DOHH2 (cell line): ENCODE measurements around the gene ABR.

Experiments
- H3F3A ChIP-seq: fragments of 200-600 bp; sonication (generic), shearing (Covaris generic); 2 replicates; pipeline ENCODE4 v1.6.0; 2016; ENCODE audit warnings: antibody characterized with exemption, mild to moderate bottlenecking; ENCODE audit not compliant: control insufficient read depth, insufficient read depth
- H3K27ac ChIP-seq: fragments of 200-600 bp; sonication (generic); 2 replicates; pipeline ENCODE4 v1.5.1; 2014; ENCODE audit warnings: low read depth, mild to moderate bottlenecking, low read length, moderate library complexity
- H3K27me3 ChIP-seq: fragments of 200-600 bp; sonication (generic); 2 replicates; pipeline ENCODE4 v1.6.1; 2014; ENCODE audit warnings: mild to moderate bottlenecking, low read length, mixed read lengths; ENCODE audit not compliant: control insufficient read depth
- H3K36me3 ChIP-seq: fragments of 200-600 bp; sonication (generic); 2 replicates; pipeline ENCODE4 v1.6.1; 2014; ENCODE audit warnings: mild to moderate bottlenecking, low read length, moderate library complexity, mixed read lengths; ENCODE audit not compliant: control insufficient read depth
- H3K4me1 ChIP-seq: fragments of 200-600 bp; sonication (generic); 2 replicates; pipeline ENCODE4 v1.6.1; 2014; ENCODE audit warnings: mild to moderate bottlenecking, low read length, mixed read lengths; ENCODE audit not compliant: control insufficient read depth
- H3K4me2 ChIP-seq: fragments of 200-600 bp; sonication (generic); 2 replicates; pipeline ENCODE4 v1.6.0; 2014; ENCODE audit warnings: mild to moderate bottlenecking, low read length, moderate library complexity
- H3K4me3 ChIP-seq: fragments of 200-600 bp; sonication (generic); 2 replicates; pipeline ENCODE4 v1.5.1; 2014; ENCODE audit warnings: mild to moderate bottlenecking, low read length, mixed read lengths
- H3K79me2 ChIP-seq: fragments of 200-600 bp; sonication (generic); 2 replicates; pipeline ENCODE4 v1.6.1; 2014; ENCODE audit warnings: mild to moderate bottlenecking, low read length, mixed read lengths; ENCODE audit not compliant: control insufficient read depth
- H3K9me2 ChIP-seq: fragments of 200-600 bp; sonication (generic); replicated peaks from 2 replicates; pipeline ENCODE4 v1.6.1; 2014; ENCODE audit warnings: mild to moderate bottlenecking, low read length, mixed read lengths; ENCODE audit not compliant: control insufficient read depth
- H3K9me3 ChIP-seq: fragments of 200-600 bp; sonication (generic); 2 replicates; pipeline ENCODE4 v1.6.1; 2014; ENCODE audit warnings: antibody characterized with exemption, low read length, mixed read lengths; ENCODE audit not compliant: control insufficient read depth, insufficient read depth
- H4K20me1 ChIP-seq: fragments of 200-600 bp; sonication (generic); 2 replicates; pipeline ENCODE4 v1.6.0; 2014; ENCODE audit warnings: low read depth, mild to moderate bottlenecking, antibody characterized with exemption, low read length, moderate library complexity; ENCODE audit not compliant: control insufficient read depth, insufficient read depth
- CTCF ChIP-seq: fragments of 200-600 bp; sonication (generic); IDR thresholded peaks from one replicate; pipeline ENCODE4 v1.5.1; 2014; ENCODE audit warnings: antibody characterized with exemption, mild to moderate bottlenecking, low read depth, low read length; ENCODE audit not compliant: poor library complexity, severe bottlenecking
- EZH2phosphoT487 ChIP-seq: fragments of 200-600 bp; sonication (generic); IDR thresholded peaks from 2 replicates; pipeline ENCODE4 v1.6.1; 2017; ENCODE audit warnings: borderline replicate concordance, mild to moderate bottlenecking, antibody characterized with exemption, low read length, moderate library complexity, mixed read lengths

The ABR gene

GRCh38 chr17:1033503-1033902 lies 146.3 kb downstream of the ABR start:
- Histone ChIP-seq H3F3A (0 out of 2 replicates have a peak, but pooled peaks cover 2% of the 10 kb centered on the region), H3K79me2 (0 out of 2 replicates have a peak, but pooled peaks cover 5% of the 10 kb centered on the region), H3K9me3 (peaks cover 12% of the 10 kb centered on the region), H3K27ac (no peak overlapping the region), H3K4me1 (no peaks in the 10 kb centered on the region), H3K4me3 (no peak overlapping the region), H3K4me2 (no peak overlapping the region), H3K27me3 (no peaks in the 10 kb centered on the region), H3K36me3 (peaks cover 45% of the 10 kb centered on the region), H3K9me2 (no peaks in the 10 kb centered on the region), H4K20me1 (0 out of 2 replicates have a peak, but pooled peaks cover 3% of the 10 kb centered on the region)
- TF ChIP-seq CTCF (no peak), EZH2phosphoT487 (no peak)

DNA sequence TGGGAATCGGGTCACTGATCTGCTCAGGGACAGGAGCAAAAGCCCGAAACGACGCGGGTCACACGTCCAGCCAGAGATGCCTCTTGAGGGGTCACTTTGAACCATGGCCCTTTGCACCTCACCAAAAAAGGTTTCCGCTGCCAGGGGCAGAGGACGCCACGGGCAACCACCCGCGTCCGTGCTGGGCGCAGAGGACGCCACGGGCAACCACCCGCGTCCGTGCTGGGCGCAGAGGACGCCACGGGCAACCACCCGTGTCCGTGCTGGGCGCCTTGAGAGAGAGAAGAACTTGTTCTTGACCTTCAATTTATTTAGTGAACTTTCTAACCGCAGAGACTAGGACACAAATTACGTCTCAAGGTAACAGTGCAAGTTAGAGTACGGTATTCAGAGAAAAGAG lies 147.4 kb downstream of the ABR start:
- Histone ChIP-seq H3K36me3 (peaks cover 41% of the 10 kb centered on the region), H4K20me1 (0 out of 2 replicates have a peak, but pooled peaks cover 3% of the 10 kb centered on the region), H3K4me1 (no peaks in the 10 kb centered on the region), H3K4me2 (no peak overlapping the region), H3K4me3 (no peak overlapping the region), H3F3A (0 out of 2 replicates have a peak, but pooled peaks cover 2% of the 10 kb centered on the region), H3K9me3 (peaks cover 10% of the 10 kb centered on the region; the same call in 1 of the 2 replicates), H3K27ac (no peak overlapping the region), H3K79me2 (0 out of 2 replicates have a peak, but pooled peaks cover 5% of the 10 kb centered on the region), H3K9me2 (no peaks in the 10 kb centered on the region), H3K27me3 (no peaks in the 10 kb centered on the region)
- TF ChIP-seq EZH2phosphoT487 (no peak), CTCF (no peak)

DNA sequence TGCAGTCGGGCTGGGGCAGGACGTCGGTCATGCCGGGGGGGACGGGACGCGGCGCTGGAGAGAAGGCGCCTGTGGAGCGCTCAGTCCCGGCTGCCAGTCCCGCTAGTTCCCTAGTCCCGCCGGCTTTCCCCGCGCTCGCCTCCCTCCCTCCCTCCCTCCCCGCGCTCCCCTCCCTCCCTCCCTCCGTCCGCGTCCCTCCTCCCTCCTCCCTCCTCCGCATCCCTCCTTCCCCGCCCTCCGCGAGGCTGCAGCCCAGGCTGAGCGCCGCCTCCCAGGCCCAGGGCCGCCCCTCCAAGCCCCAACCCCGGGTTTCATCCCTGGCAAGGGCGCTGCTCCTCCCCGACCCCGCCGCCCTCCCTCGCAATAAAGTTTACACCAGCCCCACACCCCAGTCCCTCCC lies 148.1 kb downstream of the ABR start:
- Histone ChIP-seq H3K4me3 (no peak overlapping the region), H3K79me2 (0 out of 2 replicates have a peak, but pooled peaks cover 5% of the 10 kb centered on the region), H3K9me2 (no peaks in the 10 kb centered on the region), H3F3A (0 out of 2 replicates have a peak, but pooled peaks cover 2% of the 10 kb centered on the region), H3K4me2 (no peak overlapping the region), H3K27me3 (no peaks in the 10 kb centered on the region), H3K36me3 (peaks cover 35% of the 10 kb centered on the region), H3K9me3 (peaks cover 3% of the 10 kb centered on the region; the same call in 1 of the 2 replicates), H4K20me1 (0 out of 2 replicates have a peak, but pooled peaks cover 3% of the 10 kb centered on the region), H3K27ac (no peak overlapping the region), H3K4me1 (no peaks in the 10 kb centered on the region)
- TF ChIP-seq EZH2phosphoT487 (no peak), CTCF (no peak)
